HepG2 (cell line): Measurements from ENCODE around the gene PIP5K1A. TPM values are rescaled to one million over a fixed set of nuclear protein-coding genes. Genes with fewer than 3 reads are reported as not detected.
A peak's percentile ranks its signal among the peaks of the same experiment; 100 is the strongest.

Experiments
- KDM1A ChIP-seq: IDR thresholded peaks from 2 replicates; pipeline ENCODE4 v1.6.1; 2016; ENCODE audit warnings: missing compliant biosample characterization
- MATR3 ChIP-seq: sonication (generic); formaldehyde crosslinking; IDR thresholded peaks from 2 replicates; pipeline ENCODE4 v1.4.0; 2020; ENCODE audit warnings: missing genetic modification reagents
- SETDB1 ChIP-seq: sonication (generic); formaldehyde crosslinking; IDR thresholded peaks from 2 replicates; pipeline ENCODE4 v1.5.1; 2020; ENCODE audit warnings: missing genetic modification reagents, mild to moderate bottlenecking, borderline replicate concordance
- ZNF292 ChIP-seq: sonication (generic); formaldehyde crosslinking; IDR thresholded peaks from 2 replicates; pipeline ENCODE4 v1.8.1; 2022; ENCODE audit warnings: mild to moderate bottlenecking, low read depth, missing genetic modification reagents, borderline replicate concordance
- polyA plus RNA-seq, 8 experiments: library from polyadenylated mRNA; depleted of rRNA in 3 of 8; stranded (reverse) in 7 of 8; unstranded in 1 of 8; fragments of >200 nt; fragmentation: Illumina TruSeq in 4 of 8; extraction: Trizol in 4 of 8; gene quantifications; 2 replicates each; pipeline versions ENCODE4 v1.2.1 to v1.2.3, GENCODE V29; 2011 to 2016; ENCODE audit warnings: low read depth in 4 of 8, missing spikeins in 1 of 8, mixed read lengths in 1 of 8; ENCODE audit not compliant: insufficient read depth in 1 of 8
- total RNA-seq, 5 experiments: library from RNA; depleted of rRNA; stranded (reverse); fragments of >200 nt; fragmentation: Illumina TruSeq; extraction: Trizol; gene quantifications; 2 replicates each; pipeline ENCODE4 v1.2.3, GENCODE V29; 2016; ENCODE audit warnings: low read depth in 1 of 5
- TF ChIP-seq, protein P1 (sequence below): sonication (generic); formaldehyde crosslinking; IDR thresholded peaks from 2 replicates; pipeline ENCODE4 v1.5.1; 2020; ENCODE audit warnings: mild to moderate bottlenecking, missing genetic modification reagents
- TF ChIP-seq, protein P2 (sequence below): sonication (generic); formaldehyde crosslinking; IDR thresholded peaks from 2 replicates; pipeline ENCODE4 v1.4.0; 2020; ENCODE audit warnings: missing genetic modification reagents, mild to moderate bottlenecking, borderline replicate concordance
- TF ChIP-seq, protein P3 (sequence below): sonication (generic); formaldehyde crosslinking; IDR thresholded peaks from 2 replicates; pipeline ENCODE4 v1.8.0; 2022; ENCODE audit warnings: mild to moderate bottlenecking, missing genetic modification reagents, moderate library complexity

Gene PIP5K1A
- total and polyA plus RNA-seq, 2 of the 13 experiments (the other 11 are each of a cell fraction or from before 2014, with no cell fraction given), result 45.3 to 65.1 TPM

DNA sequence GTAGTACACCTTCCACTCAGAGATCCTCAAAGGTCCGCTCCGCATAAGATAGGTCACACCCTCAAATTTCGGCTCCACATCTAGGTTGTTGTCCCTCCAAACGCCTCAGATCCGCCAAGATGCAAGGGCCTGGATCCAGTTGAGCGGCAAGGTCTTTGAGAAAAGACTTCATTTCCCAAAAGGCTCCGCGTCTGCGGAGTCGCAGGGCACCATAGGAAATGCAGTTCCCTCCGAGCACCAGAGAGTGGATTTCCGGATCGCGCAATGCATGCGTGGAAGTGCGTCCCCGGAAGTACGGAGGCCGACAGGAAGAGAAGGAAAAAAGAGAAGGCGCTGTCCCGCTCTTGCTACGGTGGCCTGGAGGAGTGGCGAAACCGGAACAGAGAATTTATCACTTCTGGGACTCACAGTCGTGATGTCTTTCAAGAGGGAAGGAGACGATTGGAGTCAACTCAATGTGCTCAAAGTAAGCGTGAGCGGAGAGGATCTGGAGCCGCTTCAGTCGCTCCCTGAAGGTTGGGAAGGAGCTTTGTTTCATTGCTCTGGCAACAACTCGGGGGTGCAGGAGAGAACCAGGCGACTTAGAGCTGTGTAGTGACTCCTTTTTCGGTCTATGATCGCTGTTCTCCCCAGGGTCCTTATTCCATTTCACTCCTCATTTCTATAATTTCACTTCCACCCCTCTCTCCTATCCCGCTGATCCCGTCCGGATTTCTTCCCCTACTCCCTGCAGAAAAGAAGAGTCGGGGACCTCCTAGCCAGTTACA is 32.4 kb upstream of the PIP5K1A start, which contains the start of the genes LYSMD1 and SCNM1 (continued):
- TF ChIP-seq, protein P1, sequence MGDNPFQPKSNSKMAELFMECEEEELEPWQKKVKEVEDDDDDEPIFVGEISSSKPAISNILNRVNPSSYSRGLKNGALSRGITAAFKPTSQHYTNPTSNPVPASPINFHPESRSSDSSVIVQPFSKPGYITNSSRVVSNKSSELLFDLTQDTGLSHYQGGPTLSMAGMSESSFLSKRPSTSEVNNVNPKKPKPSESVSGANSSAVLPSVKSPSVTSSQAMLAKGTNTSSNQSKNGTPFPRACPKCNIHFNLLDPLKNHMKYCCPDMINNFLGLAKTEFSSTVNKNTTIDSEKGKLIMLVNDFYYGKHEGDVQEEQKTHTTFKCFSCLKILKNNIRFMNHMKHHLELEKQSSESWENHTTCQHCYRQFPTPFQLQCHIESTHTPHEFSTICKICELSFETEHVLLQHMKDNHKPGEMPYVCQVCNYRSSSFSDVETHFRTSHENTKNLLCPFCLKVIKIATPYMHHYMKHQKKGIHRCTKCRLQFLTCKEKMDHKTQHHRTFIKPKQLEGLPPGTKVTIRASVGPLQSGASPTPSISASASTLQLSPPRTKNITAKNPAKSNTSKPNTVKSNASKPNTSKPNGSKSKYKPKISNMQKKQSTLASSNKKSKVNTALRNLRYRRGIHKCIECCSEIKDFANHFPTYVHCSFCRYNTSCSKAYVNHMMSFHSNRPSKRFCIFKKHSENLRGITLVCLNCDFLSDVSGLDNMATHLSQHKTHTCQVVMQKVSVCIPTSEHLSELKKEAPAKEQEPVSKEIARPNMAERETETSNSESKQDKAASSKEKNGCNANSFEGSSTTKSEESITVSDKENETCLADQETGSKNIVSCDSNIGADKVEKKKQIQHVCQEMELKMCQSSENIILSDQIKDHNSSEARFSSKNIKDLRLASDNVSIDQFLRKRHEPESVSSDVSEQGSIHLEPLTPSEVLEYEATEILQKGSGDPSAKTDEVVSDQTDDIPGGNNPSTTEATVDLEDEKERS, result no peak
- TF ChIP-seq, protein P2, sequence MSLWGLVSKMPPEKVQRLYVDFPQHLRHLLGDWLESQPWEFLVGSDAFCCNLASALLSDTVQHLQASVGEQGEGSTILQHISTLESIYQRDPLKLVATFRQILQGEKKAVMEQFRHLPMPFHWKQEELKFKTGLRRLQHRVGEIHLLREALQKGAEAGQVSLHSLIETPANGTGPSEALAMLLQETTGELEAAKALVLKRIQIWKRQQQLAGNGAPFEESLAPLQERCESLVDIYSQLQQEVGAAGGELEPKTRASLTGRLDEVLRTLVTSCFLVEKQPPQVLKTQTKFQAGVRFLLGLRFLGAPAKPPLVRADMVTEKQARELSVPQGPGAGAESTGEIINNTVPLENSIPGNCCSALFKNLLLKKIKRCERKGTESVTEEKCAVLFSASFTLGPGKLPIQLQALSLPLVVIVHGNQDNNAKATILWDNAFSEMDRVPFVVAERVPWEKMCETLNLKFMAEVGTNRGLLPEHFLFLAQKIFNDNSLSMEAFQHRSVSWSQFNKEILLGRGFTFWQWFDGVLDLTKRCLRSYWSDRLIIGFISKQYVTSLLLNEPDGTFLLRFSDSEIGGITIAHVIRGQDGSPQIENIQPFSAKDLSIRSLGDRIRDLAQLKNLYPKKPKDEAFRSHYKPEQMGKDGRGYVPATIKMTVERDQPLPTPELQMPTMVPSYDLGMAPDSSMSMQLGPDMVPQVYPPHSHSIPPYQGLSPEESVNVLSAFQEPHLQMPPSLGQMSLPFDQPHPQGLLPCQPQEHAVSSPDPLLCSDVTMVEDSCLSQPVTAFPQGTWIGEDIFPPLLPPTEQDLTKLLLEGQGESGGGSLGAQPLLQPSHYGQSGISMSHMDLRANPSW (CRISPR knock-in tag), result 0 out of 2 replicates have a peak, but pooled peaks have one; percentile 74
- TF ChIP-seq SETDB1 (CRISPR knock-in tag), result no peak
- TF ChIP-seq, protein P3, sequence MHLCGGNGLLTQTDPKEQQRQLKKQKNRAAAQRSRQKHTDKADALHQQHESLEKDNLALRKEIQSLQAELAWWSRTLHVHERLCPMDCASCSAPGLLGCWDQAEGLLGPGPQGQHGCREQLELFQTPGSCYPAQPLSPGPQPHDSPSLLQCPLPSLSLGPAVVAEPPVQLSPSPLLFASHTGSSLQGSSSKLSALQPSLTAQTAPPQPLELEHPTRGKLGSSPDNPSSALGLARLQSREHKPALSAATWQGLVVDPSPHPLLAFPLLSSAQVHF (CRISPR knock-in tag), result no peak
- no peak for TF ChIP-seq KDM1A (CRISPR knock-in tag)
- TF ChIP-seq ZNF292, result no peak
- TF ChIP-seq MATR3 (CRISPR knock-in tag), result no peak
